Gastroesophageal sphincter (tissue), 4 donors: ENCODE data around the gene ITPR2. TPM values are rescaled to one million over a fixed set of nuclear protein-coding genes. Genes with fewer than 3 reads are reported as not detected.

Experiments used
- ATAC-seq: fragments of 150-250 bp; one replicate; pipeline ENCODE4 v1.9.1; 2016; ENCODE audit warnings: mild to moderate bottlenecking, moderate library complexity
- H3K27ac ChIP-seq, 4 donors: fragments of 200-600 bp; sonication (generic) in 3 of 4; 1 replicate in 3 of 4; 2 replicates in 1 of 4; pipeline ENCODE4 v1.5.1; 2016 to 2019
- H3K27me3 ChIP-seq: fragments of 200-600 bp; sonication (generic); one replicate; pipeline ENCODE4 v1.5.1; 2019
- H3K36me3 ChIP-seq, 2 donors: fragments of 200-600 bp; sonication (generic); one replicate each; pipeline ENCODE4 v1.5.1; 2019; ENCODE audit warnings: control low read depth in 1 of 2
- H3K4me1 ChIP-seq, 3 donors: fragments of 200-600 bp; sonication (generic); 1 replicate in 2 of 3; 2 replicates in 1 of 3; pipeline ENCODE4 v1.5.1; 2016 to 2019; ENCODE audit warnings: control low read depth in 2 of 3
- H3K4me3 ChIP-seq, 2 donors: fragments of 200-600 bp; sonication (generic); one replicate each; pipeline ENCODE4 v1.5.1; 2019; ENCODE audit warnings: mild to moderate bottlenecking in 1 of 2, moderate library complexity in 1 of 2
- H3K9me3 ChIP-seq, 3 donors: fragments of 200-600 bp; sonication (generic); one replicate each; pipeline ENCODE4 v1.5.1; 2017 to 2019; ENCODE audit warnings: control low read depth in 2 of 3
- CTCF ChIP-seq, 4 experiments: fragments of 200-600 bp in 2 of 4; fragments of 450-650 bp in 2 of 4; sonication (generic) in 1 of 4; IDR thresholded peaks; one replicate each; pipeline ENCODE4 v1.5.1; 2017 to 2019; ENCODE audit warnings: antibody characterized with exemption in 4 of 4, mild to moderate bottlenecking in 2 of 4, moderate library complexity in 2 of 4
- EP300 ChIP-seq: sonication (generic); formaldehyde crosslinking; IDR thresholded peaks from one replicate; pipeline ENCODE4 v1.6.1; 2017; ENCODE audit warnings: antibody characterized with exemption, mild to moderate bottlenecking
- POLR2A ChIP-seq, 2 donors: fragments of 450-650 bp; IDR thresholded peaks; one replicate each; pipeline ENCODE4 v1.6.1; 2017; ENCODE audit warnings: antibody characterized with exemption in 2 of 2, mild to moderate bottlenecking in 2 of 2, moderate library complexity in 1 of 2
- POLR2AphosphoS5 ChIP-seq: sonication (generic); formaldehyde crosslinking; IDR thresholded peaks from one replicate; pipeline ENCODE4 v1.6.1; 2017; ENCODE audit warnings: antibody characterized with exemption
- WGBS, 2 donors: methylation state at CpG; one replicate each; pipeline ENCODE4 v1.1.5; 2018; ENCODE audit warnings: low coverage in 1 of 2; 5-methylcytosine and 5-hydroxymethylcytosine counted together
- total RNA-seq, 4 donors: library from RNA; depleted of rRNA; stranded (reverse); fragments of >200 nt; gene quantifications; one replicate each; pipeline ENCODE4 v1.1.0, GENCODE V29; 2016

ITPR2 gene
- total RNA-seq, 4 donors from 2014 or later = 30.8 to 63.0 (median 44.4) TPM

GRCh38 chr12:26410689-26411088, 422.3 kb downstream of the ITPR2 start:
- no peaks in the 10 kb centered on the region for H3K36me3 ChIP-seq
- H3K4me1 ChIP-seq = no peaks in the 10 kb centered on the region
- H3K9me3 ChIP-seq = no peaks in the 10 kb centered on the region
- H3K4me3 ChIP-seq = no peak overlapping the region
- H3K27ac ChIP-seq = no peak overlapping the region
- ATAC-seq = no peak
- no peak for TF ChIP-seq CTCF (IDR thresholded peaks at IDR 0.05)
- TF ChIP-seq EP300 = no peak
- no peak for TF ChIP-seq POLR2AphosphoS5
- no peak for TF ChIP-seq POLR2A (IDR thresholded peaks at IDR 0.05)
- 67% methylated on average over 1 of the region's 1 CpG; no CpG with 5 or more reads in 1 of the 2 donors for WGBS, 2 donors
- H3K27me3 ChIP-seq = no peaks in the 10 kb centered on the region

- Histone ChIP-seq H3K27me3 (no peaks in the 10 kb centered on the region), H3K4me3 (no peak overlapping the region), H3K27ac (no peak overlapping the region), H3K4me1 (no peaks in the 10 kb centered on the region), H3K9me3 (no peaks in the 10 kb centered on the region), H3K36me3 (peaks cover 0 to 3% of the 10 kb centered on the region in 2 donors)
- WGBS, 2 donors = 57 to 58% methylated on average over 1 to 2 of the region's 2 CpGs
- TF ChIP-seq POLR2AphosphoS5 = no peak
- no peak for TF ChIP-seq POLR2A (IDR thresholded peaks at IDR 0.05)
- no peak for TF ChIP-seq CTCF (IDR thresholded peaks at IDR 0.05)
- no peak for TF ChIP-seq EP300
- ATAC-seq = no peak
These were observed 426.2 kb downstream of the ITPR2 start for GRCh38 chr12:26406813-26407212.

- WGBS, 2 donors = 18 to 26% methylated on average over 2 to 3 of the region's 3 CpGs
- H3K27ac ChIP-seq = no peak overlapping the region
- TF ChIP-seq POLR2AphosphoS5 = no peak
- no peak for TF ChIP-seq POLR2A (IDR thresholded peaks at IDR 0.05)
- TF ChIP-seq EP300 = no peak
- no peak for TF ChIP-seq CTCF (IDR thresholded peaks at IDR 0.05)
- H3K9me3 ChIP-seq = no peaks in the 10 kb centered on the region
- no peak overlapping the region for H3K4me3 ChIP-seq
- H3K27me3 ChIP-seq = no peaks in the 10 kb centered on the region
- peaks cover 0 to 6% of the 10 kb centered on the region in 2 donors for H3K36me3 ChIP-seq
- no peak for ATAC-seq
- H3K4me1 ChIP-seq = no peaks in the 10 kb centered on the region
These were observed 426.6 kb downstream of the ITPR2 start for GRCh38 chr12:26406391-26406790.

- TF ChIP-seq POLR2A (IDR thresholded peaks at IDR 0.05) = no peak
- TF ChIP-seq EP300 = no peak
- TF ChIP-seq POLR2AphosphoS5 = no peak
- TF ChIP-seq CTCF (IDR thresholded peaks at IDR 0.05) = no peak
- no peak for ATAC-seq
- no peaks in the 10 kb centered on the region for H3K27me3 ChIP-seq
- H3K27ac ChIP-seq = no peak overlapping the region
- H3K4me3 ChIP-seq = no peak overlapping the region
- H3K9me3 ChIP-seq = no peaks in the 10 kb centered on the region
- H3K36me3 ChIP-seq = peaks cover 0 to 6% of the 10 kb centered on the region in 2 donors
- WGBS, 2 donors = 93 to 100% methylated on average over 3 to 5 of the region's 5 CpGs
- peaks cover 0 to 4% (median 0%) of the 10 kb centered on the region in 3 donors for H3K4me1 ChIP-seq
These were observed 429.4 kb downstream of the ITPR2 start for GRCh38 chr12:26403601-26404000.

- whole genome bisulfite sequencing, 2 donors = 82% methylated on average over 4 of the region's 4 CpGs; no CpG with 5 or more reads in 1 of the 2 donors
- no peak for ATAC-seq
- Histone ChIP-seq H3K4me1 (peaks cover 0 to 9% (median 0%) of the 10 kb centered on the region in 3 donors), H3K27ac (no peak overlapping the region), H3K4me3 (no peak overlapping the region), H3K27me3 (no peaks in the 10 kb centered on the region), H3K9me3 (no peaks in the 10 kb centered on the region), H3K36me3 (peaks cover 0 to 6% of the 10 kb centered on the region in 2 donors)
- TF ChIP-seq POLR2A (IDR thresholded peaks at IDR 0.05) (no peak), POLR2AphosphoS5 (no peak), EP300 (no peak), CTCF (IDR thresholded peaks at IDR 0.05) (no peak)
These were observed 430.3 kb downstream of the ITPR2 start for GRCh38 chr12:26402648-26403047.
